GM13977 (cell line): ENCODE data around the gene LEF1.

Experiments
- DNase-seq: peaks from one replicate; pipeline ENCODE4 v3.0.0; 2012; ENCODE audit warnings: low spot score
- in situ Hi-C: fragments of 300-500 bp; cut with MboI; formaldehyde crosslinking; loops from one replicate; pipeline ENCODE4 v1.12.0; 2022; ENCODE audit warnings: low sequenced_read_pairs, low pct_unique_long_range_greater_than_20kb, mixed read lengths, inconsistent platforms; ENCODE audit not compliant: unreplicated experiment
- TF ChIP-seq, protein P1 (sequence below): IDR thresholded peaks from 2 replicates; pipeline ENCODE4 v1.5.1; 2012; ENCODE audit warnings: mild to moderate bottlenecking, control low read depth; ENCODE audit not compliant: insufficient read depth; ENCODE audit errors: extremely low read depth, missing control alignments

LEF1 gene

DNA sequence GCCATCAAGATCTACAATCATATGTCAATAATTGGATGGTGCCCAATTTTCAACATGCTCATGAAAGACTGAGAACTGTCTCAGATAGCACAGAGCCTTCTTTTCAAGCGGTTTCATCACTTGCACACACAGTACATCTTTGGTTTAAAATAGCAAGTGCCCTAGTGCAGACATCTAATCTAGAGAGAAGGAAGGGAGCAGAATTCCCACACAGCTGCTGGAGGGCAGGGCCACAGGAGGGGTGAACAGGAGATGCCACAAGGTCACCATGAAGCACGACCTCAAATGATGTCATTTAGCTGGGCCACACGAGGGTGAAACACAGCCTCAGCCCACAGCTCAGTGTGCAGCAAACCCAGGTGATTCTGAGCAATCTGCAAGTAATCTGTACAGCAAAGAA, 24.3 kb downstream of the LEF1 start:
- DNase-seq: no peak
- in situ Hi-C loops: no loop called here
- TF ChIP-seq, protein P1, sequence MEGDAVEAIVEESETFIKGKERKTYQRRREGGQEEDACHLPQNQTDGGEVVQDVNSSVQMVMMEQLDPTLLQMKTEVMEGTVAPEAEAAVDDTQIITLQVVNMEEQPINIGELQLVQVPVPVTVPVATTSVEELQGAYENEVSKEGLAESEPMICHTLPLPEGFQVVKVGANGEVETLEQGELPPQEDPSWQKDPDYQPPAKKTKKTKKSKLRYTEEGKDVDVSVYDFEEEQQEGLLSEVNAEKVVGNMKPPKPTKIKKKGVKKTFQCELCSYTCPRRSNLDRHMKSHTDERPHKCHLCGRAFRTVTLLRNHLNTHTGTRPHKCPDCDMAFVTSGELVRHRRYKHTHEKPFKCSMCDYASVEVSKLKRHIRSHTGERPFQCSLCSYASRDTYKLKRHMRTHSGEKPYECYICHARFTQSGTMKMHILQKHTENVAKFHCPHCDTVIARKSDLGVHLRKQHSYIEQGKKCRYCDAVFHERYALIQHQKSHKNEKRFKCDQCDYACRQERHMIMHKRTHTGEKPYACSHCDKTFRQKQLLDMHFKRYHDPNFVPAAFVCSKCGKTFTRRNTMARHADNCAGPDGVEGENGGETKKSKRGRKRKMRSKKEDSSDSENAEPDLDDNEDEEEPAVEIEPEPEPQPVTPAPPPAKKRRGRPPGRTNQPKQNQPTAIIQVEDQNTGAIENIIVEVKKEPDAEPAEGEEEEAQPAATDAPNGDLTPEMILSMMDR: no peak

DNA sequence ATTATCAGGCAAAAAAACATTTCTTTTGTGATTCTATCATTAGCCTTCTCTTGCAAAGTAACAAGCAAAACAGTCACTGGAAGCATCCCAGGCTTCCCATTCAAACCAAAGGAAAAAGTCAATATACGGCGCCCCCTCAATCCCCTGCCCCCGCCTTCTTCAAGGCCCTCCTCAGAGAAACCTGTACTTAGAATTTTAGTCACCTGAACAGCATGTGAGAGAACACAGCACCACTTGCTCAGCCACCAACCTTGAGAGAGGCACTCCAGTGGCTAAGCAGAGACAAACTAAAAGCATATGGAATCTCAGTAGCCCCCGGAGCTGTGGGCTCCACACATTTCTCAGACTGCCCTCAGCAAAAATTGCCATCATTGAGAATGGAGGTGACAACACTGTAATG, 25.2 kb downstream of the LEF1 start:
- no peak for DNase-seq
- TF ChIP-seq, protein P1: no peak
- in situ Hi-C loops: no loop called here

DNA sequence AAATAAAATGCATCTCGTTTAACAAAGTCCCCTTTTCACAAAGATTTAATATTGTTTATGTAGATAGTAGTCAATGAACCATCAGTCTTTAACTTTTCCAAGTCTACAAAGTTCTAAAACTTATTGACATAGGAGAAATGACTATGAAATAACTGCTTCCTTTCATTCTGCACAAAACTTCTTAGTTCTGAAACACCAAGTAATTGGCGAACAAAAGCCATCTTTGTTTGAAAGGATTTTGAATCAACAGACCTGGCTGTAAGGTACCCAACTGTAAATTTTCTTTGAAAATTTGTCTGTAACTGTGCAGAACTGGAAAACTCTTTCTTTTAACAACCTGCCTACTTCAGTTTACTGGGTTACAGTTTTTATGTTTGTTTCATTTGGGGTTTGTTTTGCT, 25.9 kb downstream of the LEF1 start:
- DNase-seq: no peak
- TF ChIP-seq, protein P1: no peak
- in situ Hi-C loops: no loop called here

DNA sequence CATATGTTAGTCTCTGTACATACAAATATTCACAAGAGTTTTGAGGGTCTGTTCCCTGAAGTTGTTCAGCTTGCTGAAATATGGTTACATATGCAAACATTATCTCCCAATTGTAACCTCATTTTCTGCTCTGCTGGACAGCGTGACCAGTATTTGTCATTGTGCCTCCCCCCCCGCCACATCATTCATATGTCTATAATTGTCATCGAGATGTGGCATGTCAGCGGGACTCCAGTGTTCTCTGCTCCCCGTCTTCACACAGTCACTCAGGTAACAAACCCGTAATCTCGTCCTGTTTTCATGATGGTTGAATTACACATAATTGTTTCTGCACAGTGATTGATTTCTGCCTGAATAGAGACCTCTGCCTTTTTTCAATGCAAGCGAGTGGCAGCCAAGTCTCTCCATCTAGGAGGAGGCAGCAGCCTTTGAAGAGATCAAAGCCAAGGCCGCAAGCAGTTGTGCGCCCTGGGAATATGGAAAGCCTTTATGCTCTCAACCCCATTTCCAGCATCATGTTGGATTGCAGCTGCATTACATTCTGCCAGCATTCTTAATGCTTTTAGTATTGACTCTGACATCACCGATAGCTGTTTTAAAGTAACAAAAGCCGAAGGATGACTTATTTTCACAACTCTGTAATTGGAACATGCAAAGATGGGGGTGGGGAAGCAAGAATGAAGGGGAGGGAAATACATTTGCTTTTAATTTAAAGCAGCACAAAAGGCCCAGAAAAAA, 27.4 kb downstream of the LEF1 start:
- DNase-seq: no peak
- in situ Hi-C loops: no loop called here
- TF ChIP-seq, protein P1: no peak

DNA sequence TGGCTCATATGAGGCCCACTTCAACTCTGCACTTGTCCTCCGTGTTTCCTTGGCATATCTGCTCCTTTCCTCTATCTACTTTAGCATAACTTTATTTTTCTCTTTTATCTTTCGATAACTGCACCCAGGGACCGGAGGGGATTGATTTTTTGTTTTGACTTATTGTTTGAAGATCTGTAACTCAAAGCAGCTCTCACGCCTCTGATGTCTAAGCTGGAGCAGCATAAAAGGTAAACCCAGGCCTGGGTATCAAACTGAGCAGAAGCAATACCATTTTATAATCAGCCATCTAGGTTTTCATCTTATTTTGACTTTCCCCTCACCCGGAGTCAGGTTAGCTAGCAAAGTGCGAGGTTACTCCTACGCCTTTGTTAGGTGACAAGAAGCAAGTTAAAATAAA, 28.4 kb downstream of the LEF1 start:
- TF ChIP-seq, protein P1: no peak
- no peak for DNase-seq
- in situ Hi-C loops: no loop called here

DNA sequence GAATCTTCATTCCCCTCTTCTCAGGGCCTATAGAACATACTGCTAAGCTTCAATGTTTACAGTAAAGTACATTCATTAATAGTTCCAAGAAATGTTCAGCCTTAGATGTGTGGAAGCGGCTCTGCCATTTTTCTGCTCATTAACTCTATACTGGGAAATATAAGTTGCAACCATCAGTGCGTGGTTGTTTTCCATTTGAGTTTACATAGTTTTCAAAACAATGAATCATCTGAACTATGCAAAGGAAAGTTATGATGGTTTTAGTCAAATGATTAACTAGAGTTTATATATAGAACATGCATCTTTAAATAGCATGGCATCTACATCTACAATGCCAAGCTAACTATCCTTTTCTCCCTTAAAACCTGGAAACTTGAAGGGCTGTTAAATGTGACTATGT, 29.6 kb downstream of the LEF1 start:
- in situ Hi-C loops: no loop called here
- no peak for DNase-seq
- TF ChIP-seq, protein P1: no peak
